Activated CD8-positive, alpha-beta memory T cell treated with anti-CD3 and anti-CD28 coated beads, Interleukin-2, amount 50 U/mL, for 24 hours (primary cell): ENCODE results near the gene SERPINA4.

Experiments
- DNase-seq: peaks from one replicate; pipeline ENCODE4 v3.0.0-alpha.2; 2020; ENCODE audit errors: extremely low read depth

Gene SERPINA4

GRCh38 chr14:94542811-94543440 is 18.3 kb upstream of the SERPINA4 start:
- DNase-seq: no peak

GRCh38 chr14:94543449-94544124 is 17.7 kb upstream of the SERPINA4 start:
- DNase-seq: no peak

GRCh38 chr14:94544726-94545125 is 16.5 kb upstream of the SERPINA4 start:
- no peak for DNase-seq

- no peak for DNase-seq
Observed at GRCh38 chr14:94545131-94545841, 16.0 kb upstream of the SERPINA4 start.

GRCh38 chr14:94547151-94547680 is 14.0 kb upstream of the SERPINA4 start:
- no peak for DNase-seq

GRCh38 chr14:94547726-94548125 is 13.5 kb upstream of the SERPINA4 start:
- DNase-seq: no peak

- DNase-seq: no peak
Observed at GRCh38 chr14:94548131-94548998, 12.9 kb upstream of the SERPINA4 start.

- peak; percentile 42 for DNase-seq
Observed at GRCh38 chr14:94548999-94549985, 11.9 kb upstream of the SERPINA4 start.

- DNase-seq: no peak
Observed at GRCh38 chr14:94550041-94550440, 11.2 kb upstream of the SERPINA4 start.

- no peak for DNase-seq
Observed at GRCh38 chr14:94555991-94556390, 5.3 kb upstream of the SERPINA4 start.

- DNase-seq: no peak
Observed at GRCh38 chr14:94557327-94557726, 3.9 kb upstream of the SERPINA4 start.

- DNase-seq: no peak
Observed at GRCh38 chr14:94558842-94559241, 2.4 kb upstream of the SERPINA4 start.

- no peak for DNase-seq
Observed at GRCh38 chr14:94559638-94560290, 1.5 kb upstream of the SERPINA4 start.

- no peak for DNase-seq
Observed at GRCh38 chr14:94560291-94560665, 964 bp upstream of the SERPINA4 start.

- no peak for DNase-seq
Observed at GRCh38 chr14:94561656-94562010, 391 bp downstream of the SERPINA4 start.

- DNase-seq: no peak
Observed at GRCh38 chr14:94562022-94562421, 780 bp downstream of the SERPINA4 start.

GRCh38 chr14:94562941-94563883 is 2.0 kb downstream of the SERPINA4 start:
- DNase-seq: no peak

- no peak for DNase-seq
Observed at GRCh38 chr14:94564381-94564780, 3.1 kb downstream of the SERPINA4 start.

GRCh38 chr14:94568186-94568585 is 6.9 kb downstream of the SERPINA4 start:
- DNase-seq: no peak
